Measurements from ENCODE around the gene ATXN1.

ATXN1 gene

DNA sequence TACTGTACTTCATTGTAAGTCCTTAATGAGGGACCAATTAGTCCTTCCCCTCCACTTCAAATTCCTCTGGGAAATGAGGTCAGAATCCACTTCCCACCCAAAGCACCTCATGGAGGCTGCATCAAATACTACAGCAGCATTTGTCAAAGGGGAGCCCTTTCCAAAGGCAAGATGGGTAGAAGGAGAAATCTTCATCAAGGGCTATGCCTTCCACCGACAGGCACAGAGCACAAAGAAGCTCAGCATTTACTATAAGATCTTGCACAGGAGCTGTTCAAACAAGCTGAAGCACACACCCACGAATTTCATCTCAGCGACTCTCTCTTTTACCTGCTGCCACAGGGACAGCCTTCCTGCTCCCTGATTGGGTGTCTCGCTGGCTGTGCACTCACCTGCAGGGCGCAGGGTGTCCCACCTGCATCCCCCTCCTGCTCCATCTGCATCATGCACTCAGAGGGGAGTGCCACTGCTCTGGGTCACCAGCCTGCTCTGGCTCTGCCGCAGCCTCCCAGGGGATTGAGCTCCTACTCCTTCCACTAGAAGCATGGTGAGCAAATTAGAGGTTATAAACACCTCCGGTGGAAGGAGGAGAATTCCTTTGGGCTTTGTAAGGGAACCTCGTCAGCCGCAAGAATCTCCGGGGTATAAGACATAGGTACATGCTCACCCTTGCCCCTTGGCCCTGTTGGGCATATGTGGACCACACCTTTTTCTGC is 164.5 kb downstream of the ATXN1 start:
- DNase-seq, result no peak

- DNase-seq, result no peak
Observed at GRCh38 chr6:16595514-16596120, 165.6 kb downstream of the ATXN1 start.

- DNase-seq, result no peak
Observed at GRCh38 chr6:16594849-16595248, 166.4 kb downstream of the ATXN1 start.

- DNase-seq, result no peak
Observed at GRCh38 chr6:16592223-16592911, 168.9 kb downstream of the ATXN1 start.

- no peak for DNase-seq
Observed at GRCh38 chr6:16591396-16592222, 169.7 kb downstream of the ATXN1 start.

DNA sequence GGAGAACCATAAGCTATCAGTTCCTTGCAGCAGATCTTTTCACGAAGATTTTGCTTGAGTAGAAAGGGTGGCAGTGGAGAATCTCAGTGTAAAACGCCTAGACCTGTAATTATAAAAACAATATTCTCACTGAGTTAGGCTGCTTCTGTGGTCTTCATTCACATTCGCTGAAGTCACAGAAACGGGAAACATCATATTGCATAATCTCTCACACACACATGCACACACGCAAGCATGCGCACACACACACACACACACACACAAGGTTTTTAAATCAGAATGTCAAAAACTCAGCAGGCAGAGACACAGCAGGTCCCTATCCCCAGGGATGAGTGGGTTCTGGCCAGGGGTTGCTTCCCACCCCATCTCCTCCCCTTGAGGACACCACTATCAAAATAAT is 175.5 kb downstream of the ATXN1 start:
- DNase-seq, result no peak

DNA sequence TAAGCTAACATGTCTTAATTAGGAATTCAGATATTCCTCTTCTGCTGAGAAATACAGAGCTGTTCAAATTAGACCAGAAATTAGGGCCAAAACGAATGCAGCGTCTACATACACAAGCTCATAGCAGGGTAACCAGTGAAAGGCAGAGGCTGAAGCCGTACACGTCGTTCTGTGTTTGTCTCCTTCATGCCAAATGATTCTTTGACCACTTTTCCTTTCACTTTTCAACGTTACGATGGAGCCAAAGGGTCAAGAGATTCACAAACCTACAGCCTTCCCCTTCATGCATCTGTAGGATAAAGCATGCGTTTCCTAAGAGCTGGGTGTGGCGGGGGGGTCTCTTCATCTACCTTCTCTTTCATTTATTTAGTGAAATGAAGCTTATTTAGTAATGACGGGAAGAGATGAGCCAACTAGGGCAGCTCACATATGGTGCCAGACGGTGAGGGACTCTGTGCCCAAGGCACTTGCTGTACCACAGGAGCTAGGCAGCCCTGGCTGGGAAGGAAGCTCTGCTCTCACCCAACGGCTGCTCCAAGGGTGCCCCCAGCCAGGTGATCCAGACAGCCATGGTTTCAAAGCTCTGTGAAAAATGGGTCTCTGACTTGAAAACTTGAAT is 178.0 kb downstream of the ATXN1 start:
- DNase-seq, result no peak

- no peak for DNase-seq
Observed at GRCh38 chr6:16582446-16583143, 178.7 kb downstream of the ATXN1 start.

- DNase-seq, result no peak
Observed at GRCh38 chr6:16578695-16579285, 182.5 kb downstream of the ATXN1 start.

DNA sequence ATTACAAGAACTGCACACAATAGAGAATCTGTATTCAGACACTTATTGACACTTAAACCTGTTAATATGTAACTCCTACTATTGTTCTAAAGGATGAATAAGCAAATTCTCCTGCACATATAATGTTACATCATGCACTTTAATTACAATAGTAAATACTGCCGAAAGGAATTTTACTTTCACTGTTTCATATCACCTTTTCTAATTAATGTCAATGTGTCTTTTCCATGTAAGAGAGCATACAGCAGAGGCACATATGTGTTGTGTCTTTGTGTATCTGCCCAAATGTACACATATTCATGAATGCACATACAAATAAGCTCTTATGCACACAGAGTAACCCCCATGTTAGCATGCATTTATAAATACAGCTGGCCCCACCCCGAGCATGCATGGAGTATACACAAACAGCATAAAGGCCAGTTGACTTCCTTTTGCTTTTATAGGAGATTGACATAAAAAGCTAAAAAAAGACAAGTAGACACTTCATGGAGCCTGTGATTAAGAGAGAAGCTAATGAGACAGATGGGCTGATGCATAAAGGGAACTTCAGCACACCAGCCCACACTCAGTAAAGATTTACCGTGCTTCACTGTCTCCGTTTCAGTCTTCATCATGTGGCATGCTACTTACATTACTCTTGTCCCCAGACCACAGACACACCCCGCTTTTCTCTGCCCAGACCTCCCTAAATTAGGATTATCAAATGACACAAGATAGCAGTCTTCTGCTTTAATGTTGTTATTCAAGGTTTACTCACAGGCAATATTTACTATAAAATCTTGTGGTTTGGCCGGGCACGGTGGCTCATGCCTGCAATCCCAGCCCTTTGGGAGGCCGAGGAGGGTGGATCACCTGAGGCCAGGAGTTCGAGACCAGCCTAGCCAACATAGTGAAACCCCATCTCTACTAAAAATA is 184.6 kb downstream of the ATXN1 start:
- no peak for DNase-seq

DNA sequence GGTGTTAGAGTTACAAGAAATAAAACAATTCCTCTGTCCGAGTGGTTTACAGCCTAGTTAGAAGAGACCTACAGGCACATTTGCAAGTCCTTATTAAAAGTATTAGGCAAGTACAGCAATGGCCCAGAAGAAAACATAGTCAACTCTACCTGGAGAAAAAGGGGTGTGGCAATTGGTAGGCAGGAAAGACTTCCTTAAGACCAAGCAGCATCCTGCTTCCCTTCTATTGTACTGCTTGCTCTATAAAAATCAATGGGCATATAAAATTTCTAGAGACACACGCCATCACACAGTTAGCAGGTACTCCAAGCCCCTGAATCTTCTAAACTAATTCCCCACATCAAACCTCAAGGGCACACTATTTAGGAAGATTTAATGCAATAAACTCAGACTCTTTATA is 185.6 kb downstream of the ATXN1 start:
- DNase-seq, result no peak

DNA sequence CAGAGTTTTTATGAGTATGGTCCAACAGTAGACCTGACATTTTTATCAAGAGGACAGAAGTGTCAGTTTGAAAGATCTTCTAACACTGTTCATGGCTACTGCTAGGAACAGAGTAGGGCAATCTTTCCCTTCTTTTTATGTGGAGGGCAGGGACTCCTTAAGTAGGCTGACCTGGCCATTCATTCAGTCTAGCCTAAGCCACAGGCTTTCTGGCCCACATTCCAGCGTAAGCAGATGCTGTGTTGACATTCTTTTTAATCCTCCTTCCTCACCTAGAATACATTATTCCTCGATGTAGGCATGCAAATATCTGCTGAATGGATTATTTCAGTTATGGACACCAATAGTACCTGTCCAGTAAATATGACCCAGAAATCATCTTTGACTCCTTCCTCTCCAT is 188.3 kb downstream of the ATXN1 start:
- DNase-seq, result no peak

- no peak for DNase-seq
Observed at GRCh38 chr6:16572317-16572716, 188.9 kb downstream of the ATXN1 start.

DNA sequence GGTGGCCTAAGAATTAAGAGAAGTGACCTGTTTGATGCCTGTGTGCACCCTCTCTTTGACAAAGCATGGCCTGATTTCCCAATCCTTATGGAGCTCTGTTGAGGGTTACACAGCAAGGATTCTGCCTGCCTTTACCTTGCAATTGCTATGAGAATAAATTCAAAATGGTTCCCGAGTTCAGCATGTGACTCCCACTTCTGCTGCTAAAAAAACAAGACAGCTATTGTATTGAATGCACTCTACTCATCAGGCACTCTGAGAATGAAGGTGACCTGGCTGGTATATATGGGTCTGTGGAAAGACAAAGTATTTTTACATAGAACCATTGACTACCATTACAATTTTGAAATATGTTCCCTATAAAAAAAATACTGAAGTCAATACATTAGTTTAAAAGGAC is 190.3 kb downstream of the ATXN1 start:
- DNase-seq, result no peak

DNA sequence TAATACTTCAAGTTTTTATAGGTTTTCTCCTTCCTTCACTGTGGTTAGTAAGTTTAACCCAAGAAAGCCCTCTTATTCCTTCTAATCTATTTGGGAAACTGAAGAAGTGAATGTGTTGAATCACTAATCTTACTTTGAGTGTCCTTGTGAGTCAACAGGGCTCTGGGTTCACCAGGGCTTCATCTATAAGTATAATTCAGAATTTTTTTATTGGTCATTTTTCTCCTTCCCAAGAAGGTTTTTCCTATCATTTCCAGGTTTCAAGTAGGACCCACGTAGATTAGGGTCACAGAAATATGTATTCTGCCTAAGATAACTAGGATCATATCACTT is 191.1 kb downstream of the ATXN1 start:
- DNase-seq, result no peak

DNA sequence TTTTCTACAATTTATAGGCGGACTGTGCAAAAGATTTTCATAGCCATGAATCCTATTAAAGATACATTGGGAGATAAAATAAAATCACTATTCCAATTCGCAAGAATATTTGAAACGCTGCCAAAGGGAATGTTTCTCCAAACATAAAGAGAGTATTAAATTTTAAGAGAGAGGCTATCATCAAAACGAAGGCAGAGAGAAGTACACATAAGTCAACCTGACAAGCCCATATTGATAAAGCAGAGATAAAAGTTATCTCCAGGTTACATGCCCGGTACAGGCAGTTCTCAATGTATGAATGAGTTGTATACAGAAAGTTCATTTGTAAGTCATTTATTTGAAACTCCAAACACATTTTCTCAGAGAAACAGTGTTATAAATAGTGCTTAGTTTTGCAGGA is 193.1 kb downstream of the ATXN1 start:
- DNase-seq, result no peak

- no peak for DNase-seq
Observed at GRCh38 chr6:16567071-16567470, 194.2 kb downstream of the ATXN1 start.

DNA sequence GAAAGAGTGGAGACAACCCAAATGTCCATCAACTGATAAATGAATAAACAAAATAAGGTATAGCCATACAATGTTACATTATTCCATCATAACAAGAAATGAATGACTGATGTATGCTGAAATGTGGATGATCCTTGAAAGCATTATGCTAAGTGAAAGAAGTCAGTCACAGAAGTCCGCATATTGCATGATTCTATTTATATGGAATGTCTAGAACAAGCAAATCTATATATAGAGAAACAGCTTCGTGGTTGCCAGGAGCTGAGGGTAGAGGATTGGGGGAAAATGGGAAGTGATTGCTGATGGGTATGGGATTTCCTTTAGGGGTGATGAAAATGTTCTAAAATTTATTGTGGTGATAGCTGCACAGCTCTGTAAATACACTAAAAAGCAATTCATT is 196.8 kb downstream of the ATXN1 start:
- no peak for DNase-seq

DNA sequence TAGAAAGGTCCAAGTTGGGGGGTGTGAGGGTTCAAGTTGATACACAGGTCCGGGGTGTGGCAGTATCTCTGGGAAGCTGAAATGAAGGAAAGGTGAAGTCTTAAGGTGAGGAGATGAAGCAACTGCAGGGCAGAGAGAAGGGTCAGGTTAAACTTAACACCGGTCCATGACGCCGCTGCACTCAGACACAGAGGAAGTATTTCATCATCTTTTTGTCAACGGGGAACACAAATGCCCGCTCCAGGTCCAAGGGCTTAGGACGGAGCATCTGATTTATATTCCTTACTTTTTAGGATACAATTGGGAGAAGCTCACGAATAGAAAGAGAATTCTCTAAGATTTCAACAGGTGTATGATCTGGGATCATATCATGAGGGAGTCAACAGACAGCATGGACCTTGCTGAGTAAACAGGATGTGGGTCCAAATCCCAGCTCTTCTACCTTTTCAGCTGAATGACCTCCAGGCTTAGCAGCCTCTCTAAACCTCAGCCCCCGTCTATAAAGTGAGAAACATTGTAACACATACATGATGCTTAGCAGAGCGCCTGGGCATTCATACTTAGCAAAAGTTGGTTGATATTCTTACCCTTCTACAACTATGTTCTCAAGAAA is 197.5 kb downstream of the ATXN1 start:
- DNase-seq, result no peak

DNA sequence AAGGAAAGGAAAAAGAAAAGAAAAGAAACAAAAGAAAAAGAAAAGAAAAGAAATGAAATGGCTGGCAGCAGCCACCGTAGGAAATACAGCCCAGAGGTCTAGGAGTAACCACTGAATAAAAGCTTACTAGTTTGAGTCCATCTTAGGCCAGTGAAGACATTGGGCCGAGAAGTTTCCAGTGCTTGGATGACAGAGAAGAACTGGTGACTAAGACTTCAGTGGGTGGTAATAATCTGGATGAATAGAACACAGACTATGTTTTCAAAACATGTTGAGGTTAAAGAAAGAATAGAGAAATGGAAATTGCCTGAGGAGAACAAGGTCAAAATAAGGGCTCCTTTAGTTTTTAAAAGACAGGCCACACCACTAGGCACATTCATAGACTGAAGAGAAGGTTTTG is 198.8 kb downstream of the ATXN1 start:
- DNase-seq, result no peak
